ENCODE data around the gene CWF19L1. TPM values are rescaled to one million over a fixed set of nuclear protein-coding genes. Genes with fewer than 3 reads are reported as not detected.
"Not testable (repeated sequence)": the region's sequence is repeated elsewhere in the genome, so short reads cannot be mapped to it uniquely, and the experiment has no call there.

CWF19L1 gene
- total RNA-seq, 1 experiment from 2014 or later = 17.9 TPM

- Histone ChIP-seq H4K20me1 (ENCODE audit: insufficient read depth) (no peaks in the 10 kb centered on the region), H3K9me3 (ENCODE audit: insufficient read depth, low read depth) (no peaks in the 10 kb centered on the region; the same call in 1 of the 2 replicates), H3K27ac (no peak overlapping the region), H3K4me3 (no peak overlapping the region), H3K79me2 (ENCODE audit: low read depth) (no peaks in the 10 kb centered on the region), H3K27me3 (ENCODE audit: insufficient read depth, low read depth) (no peaks in the 10 kb centered on the region), H3K9me2 (ENCODE audit: insufficient read depth) (no peaks in the 10 kb centered on the region), H3K4me2 (no peak overlapping the region), H3K4me1 (replicated peaks; ENCODE audit: insufficient read depth) (no peaks in the 10 kb centered on the region; the same call in 1 of the 2 replicates), H3F3A (ENCODE audit: insufficient read depth, low read depth) (no peaks in the 10 kb centered on the region), H3K36me3 (ENCODE audit: low read depth) (no peaks in the 10 kb centered on the region), H2AFZ (no peak overlapping the region)
- intact Hi-C loops (cut with micrococcal nuclease; ENCODE audit: unreplicated experiment) = loop anchor here (1.0 to 10.0 kb wide), 3 partner anchors 35 to 211 kb away; partner anchors contain the start of gene SEC31B
- peak in 1 of 2 experiments; percentile 37 for DNase-seq
- no TSS peak for BruUV-seq (replicated peaks)
- POLR2A ChIA-PET (ENCODE audit: unreplicated experiment) = no interaction called here
- CTCF ChIA-PET = interaction anchor here (0.7 kb wide), 1 partner anchor 205 kb away, joined by 5 read pairs; no protein-coding TSS in a partner anchor
- TF ChIP-seq CTCF (conservative IDR thresholded peaks at IDR 0.05) (peak; percentile 64), EZH2 (IDR thresholded peaks at IDR 0.05; ENCODE audit: low read depth) (no peak)
Measured at GRCh38 chr10:100303724-100304319, 36.4 kb upstream of the CWF19L1 start.

- H2AFZ ChIP-seq; H3K27me3 ChIP-seq (ENCODE audit: insufficient read depth, low read depth); H4K20me1 ChIP-seq (ENCODE audit: insufficient read depth); H3K27ac ChIP-seq; H3K4me2 ChIP-seq; H3F3A ChIP-seq (ENCODE audit: insufficient read depth, low read depth); POLR2A ChIA-PET (ENCODE audit: unreplicated experiment); H3K9me2 ChIP-seq (ENCODE audit: insufficient read depth); H3K79me2 ChIP-seq (ENCODE audit: low read depth); CTCF ChIA-PET; H3K4me1 ChIP-seq (replicated peaks; ENCODE audit: insufficient read depth); H3K4me3 ChIP-seq; H3K36me3 ChIP-seq (ENCODE audit: low read depth); H3K9me3 ChIP-seq (ENCODE audit: insufficient read depth, low read depth); BruUV-seq (replicated peaks): not testable (repeated sequence)
- peak in 1 of 2 experiments; percentile 40 for DNase-seq
- intact Hi-C loops (cut with micrococcal nuclease; ENCODE audit: unreplicated experiment) = loop anchor here (10.0 kb wide), 1 partner anchor 214 kb away; the partner anchor contains the start of gene SEC31B
Measured at GRCh38 chr10:100301123-100301522, 33.7 kb upstream of the CWF19L1 start.

- Histone ChIP-seq H3K9me3 (ENCODE audit: insufficient read depth, low read depth) (no peaks in the 10 kb centered on the region; the same call in 1 of the 2 replicates), H3K79me2 (ENCODE audit: low read depth) (no peaks in the 10 kb centered on the region), H3K9me2 (ENCODE audit: insufficient read depth) (no peaks in the 10 kb centered on the region), H3K27me3 (ENCODE audit: insufficient read depth, low read depth) (peaks cover 3% of the 10 kb centered on the region; the same call in 1 of the 2 replicates), H3K4me1 (replicated peaks; ENCODE audit: insufficient read depth) (no peaks in the 10 kb centered on the region; the same call in 1 of the 2 replicates), H3K36me3 (ENCODE audit: low read depth) (no peaks in the 10 kb centered on the region), H3K27ac (no peak overlapping the region), H2AFZ (no peak overlapping the region), H4K20me1 (ENCODE audit: insufficient read depth) (no peaks in the 10 kb centered on the region), H3K4me2 (no peak overlapping the region), H3F3A (ENCODE audit: insufficient read depth, low read depth) (no peaks in the 10 kb centered on the region), H3K4me3 (no peak overlapping the region)
- intact Hi-C loops (cut with micrococcal nuclease; ENCODE audit: unreplicated experiment) = no loop called here
- no peak for DNase-seq
- ChIA-PET POLR2A (ENCODE audit: unreplicated experiment) (no interaction called here), CTCF (no interaction called here)
- BruUV-seq (replicated peaks) = no TSS peak
- TF ChIP-seq EZH2 (IDR thresholded peaks at IDR 0.05; ENCODE audit: low read depth) (no peak), CTCF (conservative IDR thresholded peaks at IDR 0.05) (no peak)
Measured at GRCh38 chr10:100297242-100297641, 29.8 kb upstream of the CWF19L1 start.

- TF ChIP-seq EZH2 (IDR thresholded peaks at IDR 0.05; ENCODE audit: low read depth) (no peak), CTCF (conservative IDR thresholded peaks at IDR 0.05) (no peak)
- H3K27ac ChIP-seq = no peak overlapping the region
- CTCF ChIA-PET = no interaction called here
- H3K4me3 ChIP-seq = no peak overlapping the region
- H3K36me3 ChIP-seq (ENCODE audit: low read depth) = no peaks in the 10 kb centered on the region
- no peaks in the 10 kb centered on the region for H3K4me1 ChIP-seq (replicated peaks; ENCODE audit: insufficient read depth)
- H3K4me2 ChIP-seq = no peak overlapping the region
- no peaks in the 10 kb centered on the region for H4K20me1 ChIP-seq (ENCODE audit: insufficient read depth)
- peaks cover 3% of the 10 kb centered on the region; the same call in 1 of the 2 replicates for H3K27me3 ChIP-seq (ENCODE audit: insufficient read depth, low read depth)
- intact Hi-C loops (cut with micrococcal nuclease; ENCODE audit: unreplicated experiment) = no loop called here
- BruUV-seq (replicated peaks) = no TSS peak
- no peaks in the 10 kb centered on the region for H3F3A ChIP-seq (ENCODE audit: insufficient read depth, low read depth)
- no peaks in the 10 kb centered on the region for H3K79me2 ChIP-seq (ENCODE audit: low read depth)
- no peaks in the 10 kb centered on the region for H3K9me3 ChIP-seq (ENCODE audit: insufficient read depth, low read depth)
- no peaks in the 10 kb centered on the region for H3K9me2 ChIP-seq (ENCODE audit: insufficient read depth)
- POLR2A ChIA-PET (ENCODE audit: unreplicated experiment) = no interaction called here
- DNase-seq = no peak
- no peak overlapping the region for H2AFZ ChIP-seq
Measured at GRCh38 chr10:100293066-100293465, 25.6 kb upstream of the CWF19L1 start.

GRCh38 chr10:100292300-100292699, 24.9 kb upstream of the CWF19L1 start:
- BruUV-seq (replicated peaks); DNase-seq; POLR2A ChIA-PET (ENCODE audit: unreplicated experiment); H3K9me2 ChIP-seq (ENCODE audit: insufficient read depth); H3F3A ChIP-seq (ENCODE audit: insufficient read depth, low read depth); H4K20me1 ChIP-seq (ENCODE audit: insufficient read depth); H3K36me3 ChIP-seq (ENCODE audit: low read depth); H3K27ac ChIP-seq; H3K4me3 ChIP-seq; H3K79me2 ChIP-seq (ENCODE audit: low read depth); H3K27me3 ChIP-seq (ENCODE audit: insufficient read depth, low read depth); intact Hi-C loops (cut with micrococcal nuclease; ENCODE audit: unreplicated experiment); H3K9me3 ChIP-seq (ENCODE audit: insufficient read depth, low read depth); H3K4me2 ChIP-seq; H2AFZ ChIP-seq; H3K4me1 ChIP-seq (replicated peaks; ENCODE audit: insufficient read depth): not testable (repeated sequence)
- CTCF ChIA-PET = interaction anchor here (0.6 kb wide), 1 partner anchor 42 kb away, joined by 3 read pairs; no protein-coding TSS in a partner anchor
